Tibial nerve (tissue), 4 donors: Measurements from ENCODE around the gene KDM4B. TPM values are rescaled to one million over a fixed set of nuclear protein-coding genes. Genes with fewer than 3 reads are reported as not detected.
A peak's percentile ranks its signal among the peaks of the same experiment; 100 is the strongest.

Experiments
- DNase-seq, 2 donors: peaks; one replicate each; pipeline ENCODE4 v3.0.0-alpha.2; 2019; ENCODE audit warnings: low spot score in 2 of 2
- H3K27ac ChIP-seq, 4 donors: fragments of 200-600 bp; sonication (generic) in 3 of 4; one replicate each; pipeline ENCODE4 v1.5.1; 2017 to 2019; ENCODE audit warnings: mild to moderate bottlenecking in 1 of 4
- H3K27me3 ChIP-seq, 2 donors: fragments of 200-600 bp; sonication (generic) in 1 of 2; one replicate each; pipeline versions ENCODE4 v1.5.1 to v1.6.0; 2017 to 2019
- H3K36me3 ChIP-seq, 3 donors: fragments of 200-600 bp; sonication (generic); one replicate each; pipeline ENCODE4 v1.5.1; 2018 to 2019
- H3K4me1 ChIP-seq, 4 donors: fragments of 200-600 bp; sonication (generic) in 3 of 4; one replicate each; pipeline ENCODE4 v1.5.1; 2017 to 2019
- H3K4me3 ChIP-seq, 4 donors: fragments of 200-600 bp; sonication (generic) in 3 of 4; one replicate each; pipeline ENCODE4 v1.5.1; 2017 to 2019; ENCODE audit warnings: mild to moderate bottlenecking in 1 of 4, moderate library complexity in 1 of 4
- H3K9me3 ChIP-seq, 4 donors: fragments of 200-600 bp; sonication (generic) in 3 of 4; one replicate each; pipeline ENCODE4 v1.5.1; 2017 to 2019
- CTCF ChIP-seq, 5 experiments: fragments of 200-600 bp in 3 of 5; fragments of 450-650 bp in 2 of 5; sonication (generic) in 3 of 5; IDR thresholded peaks; one replicate each; pipeline ENCODE4 v1.5.1; 2016 to 2019; ENCODE audit warnings: antibody characterized with exemption in 5 of 5, mild to moderate bottlenecking in 3 of 5, moderate library complexity in 2 of 5
- EP300 ChIP-seq, 2 donors: sonication (generic); formaldehyde crosslinking; IDR thresholded peaks; one replicate each; pipeline ENCODE4 v1.6.1; 2017; ENCODE audit warnings: antibody characterized with exemption in 2 of 2, mild to moderate bottlenecking in 1 of 2
- POLR2A ChIP-seq, 2 donors: fragments of 450-650 bp; IDR thresholded peaks; one replicate each; pipeline ENCODE4 v1.6.1; 2017; ENCODE audit warnings: antibody characterized with exemption in 2 of 2, mild to moderate bottlenecking in 2 of 2, moderate library complexity in 2 of 2
- WGBS, 2 donors: methylation state at CpG; one replicate each; pipeline ENCODE4 v1.1.5; 2018; 5-methylcytosine and 5-hydroxymethylcytosine counted together
- total RNA-seq, 4 donors: library from RNA; depleted of rRNA; stranded (reverse); fragments of >200 nt; gene quantifications; one replicate each; pipeline ENCODE4 v1.1.0, GENCODE V29; 2016

The KDM4B gene
- total RNA-seq, 4 donors from 2014 or later: 37.8 to 72.4 (median 57.2) TPM

GRCh38 chr19:5137114-5137513 lies 168.2 kb downstream of the KDM4B start:
- H3K4me1 ChIP-seq: peaks cover 0 to 12% (median 0%) of the 10 kb centered on the region in 4 donors
- H3K27ac ChIP-seq: peak overlapping the region in 1 of 4 donors; percentile 3
- DNase-seq: no peak
- TF ChIP-seq EP300 (IDR thresholded peaks at IDR 0.05) (no peak), CTCF (IDR thresholded peaks at IDR 0.05) (no peak), POLR2A (IDR thresholded peaks at IDR 0.05) (no peak)
- no peaks in the 10 kb centered on the region for H3K27me3 ChIP-seq
- 76 to 83% methylated on average over 15 to 21 of the region's 22 CpGs for WGBS, 2 donors
- no peak overlapping the region for H3K4me3 ChIP-seq
- no peaks in the 10 kb centered on the region for H3K9me3 ChIP-seq
- peaks cover 0 to 100% (median 15%) of the 10 kb centered on the region in 3 donors for H3K36me3 ChIP-seq

- Histone ChIP-seq H3K4me3 (no peak overlapping the region), H3K36me3 (peaks cover 0 to 100% (median 15%) of the 10 kb centered on the region in 3 donors), H3K27ac (peak overlapping the region in 1 of 4 donors; percentile 3), H3K4me1 (peaks cover 0 to 12% (median 0%) of the 10 kb centered on the region in 4 donors), H3K27me3 (no peaks in the 10 kb centered on the region), H3K9me3 (no peaks in the 10 kb centered on the region)
- TF ChIP-seq EP300 (IDR thresholded peaks at IDR 0.05) (no peak), POLR2A (IDR thresholded peaks at IDR 0.05) (no peak), CTCF (IDR thresholded peaks at IDR 0.05) (peak in 2 of 5 experiments; percentile 35 to 49)
- DNase-seq: no peak
- 74 to 77% methylated on average over 13 to 29 of the region's 29 CpGs for WGBS, 2 donors
Measured at GRCh38 chr19:5137571-5138124, 168.7 kb downstream of the KDM4B start.

GRCh38 chr19:5138606-5139582 lies 170.0 kb downstream of the KDM4B start:
- no peaks in the 10 kb centered on the region for H3K9me3 ChIP-seq
- WGBS, 2 donors: 73 to 84% methylated on average over 30 of the region's 30 CpGs
- peak in 1 of 2 donors; percentile 33 for DNase-seq
- no peaks in the 10 kb centered on the region for H3K27me3 ChIP-seq
- H3K4me3 ChIP-seq: no peak overlapping the region
- TF ChIP-seq POLR2A (IDR thresholded peaks at IDR 0.05): no peak
- no peak for TF ChIP-seq CTCF (IDR thresholded peaks at IDR 0.05)
- TF ChIP-seq EP300 (IDR thresholded peaks at IDR 0.05): no peak
- H3K36me3 ChIP-seq: peaks cover 0 to 100% (median 11%) of the 10 kb centered on the region in 3 donors
- H3K27ac ChIP-seq: no peak overlapping the region
- peaks cover 0 to 12% (median 0%) of the 10 kb centered on the region in 4 donors for H3K4me1 ChIP-seq

- H3K9me3 ChIP-seq: no peaks in the 10 kb centered on the region
- no peak overlapping the region for H3K4me3 ChIP-seq
- no peaks in the 10 kb centered on the region for H3K27me3 ChIP-seq
- H3K36me3 ChIP-seq: peaks cover 1 to 100% (median 10%) of the 10 kb centered on the region in 3 donors
- 88 to 90% methylated on average over 20 to 21 of the region's 21 CpGs for WGBS, 2 donors
- H3K4me1 ChIP-seq: peaks cover 0 to 12% (median 0%) of the 10 kb centered on the region in 4 donors
- no peak overlapping the region for H3K27ac ChIP-seq
- TF ChIP-seq CTCF (IDR thresholded peaks at IDR 0.05) (no peak), EP300 (IDR thresholded peaks at IDR 0.05) (no peak), POLR2A (IDR thresholded peaks at IDR 0.05) (no peak)
- no peak for DNase-seq
Measured at GRCh38 chr19:5139583-5140325, 170.8 kb downstream of the KDM4B start.
